Smooth muscle cell (in vitro differentiated cells): ENCODE data around the gene HIP1. TPM values are rescaled to one million over a fixed set of nuclear protein-coding genes. Genes with fewer than 3 reads are reported as not detected.

Experiments used
- DNase-seq: peaks from one replicate; lab custom pipeline; 2025; ENCODE audit not compliant: unreplicated experiment; lab: John Stamatoyannopoulos, UW
- H2AFZ ChIP-seq: fragments of 200-600 bp; sonication (generic); 2 replicates; pipeline ENCODE4 v1.6.0; 2016; ENCODE audit warnings: antibody characterized with exemption, low read depth, mild to moderate bottlenecking
- H3F3A ChIP-seq: fragments of 200-600 bp; sonication (generic); 2 replicates; pipeline ENCODE4 v1.6.0; 2017; ENCODE audit warnings: antibody characterized with exemption, low read depth
- H3K27ac ChIP-seq: fragments of 200-600 bp; sonication (generic); 2 replicates; pipeline ENCODE4 v1.5.1; 2016; ENCODE audit warnings: low read depth, mild to moderate bottlenecking
- H3K27me3 ChIP-seq: fragments of 200-600 bp; sonication (generic); 2 replicates; pipeline ENCODE4 v1.6.1; 2016; ENCODE audit warnings: low read depth, mild to moderate bottlenecking
- H3K36me3 ChIP-seq: fragments of 200-600 bp; sonication (generic); 2 replicates; pipeline ENCODE4 v1.5.1; 2016; ENCODE audit warnings: low read depth
- H3K4me1 ChIP-seq: fragments of 200-600 bp; sonication (generic); 2 replicates; pipeline ENCODE4 v1.5.1; 2016; ENCODE audit warnings: low read depth
- H3K4me2 ChIP-seq: fragments of 200-600 bp; sonication (generic); 2 replicates; pipeline ENCODE4 v1.6.0; 2016; ENCODE audit warnings: mild to moderate bottlenecking
- H3K4me3 ChIP-seq: fragments of 200-600 bp; sonication (generic); 2 replicates; pipeline ENCODE4 v1.5.1; 2016; ENCODE audit warnings: mild to moderate bottlenecking
- H3K79me2 ChIP-seq: fragments of 200-600 bp; sonication (generic); 2 replicates; pipeline ENCODE4 v1.6.0; 2016; ENCODE audit warnings: low read depth, mild to moderate bottlenecking
- H3K9ac ChIP-seq: fragments of 200-600 bp; sonication (generic); 2 replicates; pipeline ENCODE4 v1.6.0; 2016; ENCODE audit warnings: low read depth
- H3K9me3 ChIP-seq: fragments of 200-600 bp; sonication (generic); replicated peaks from 2 replicates; pipeline ENCODE4 v1.5.1; 2016; ENCODE audit warnings: low read depth
- H4K20me1 ChIP-seq: fragments of 200-600 bp; sonication (generic); 2 replicates; pipeline ENCODE4 v1.6.0; 2016; ENCODE audit warnings: low read depth
- WGBS: methylation state at CpG from one replicate; pipeline ENCODE4 v1.1.7; 2016; ENCODE audit warnings: low lambda C conversion rate; 5-methylcytosine and 5-hydroxymethylcytosine counted together
- polyA plus RNA-seq: library from polyadenylated mRNA; unstranded; fragments of >200 nt; fragmentation: Nextera tagmentation; extraction: Ambion mirVana; gene quantifications from 2 replicates; pipeline ENCODE4 v1.2.1, GENCODE V29; 2016
- total RNA-seq: library from RNA; depleted of rRNA; stranded (reverse); fragments of >200 nt; gene quantifications from 2 replicates; pipeline ENCODE4 v1.2.3, GENCODE V29; 2014
- TF ChIP-seq, protein P1 (sequence below): fragments of 200-600 bp; sonication (generic); IDR thresholded peaks from 2 replicates; pipeline ENCODE4 v1.5.1; 2017; ENCODE audit warnings: borderline replicate concordance, mild to moderate bottlenecking, antibody characterized with exemption; ENCODE audit not compliant: insufficient read depth, poor library complexity, severe bottlenecking

The HIP1 gene
- total and polyA plus RNA-seq, 2 experiments from 2014 or later = 4.7 to 8.4 TPM

DNA sequence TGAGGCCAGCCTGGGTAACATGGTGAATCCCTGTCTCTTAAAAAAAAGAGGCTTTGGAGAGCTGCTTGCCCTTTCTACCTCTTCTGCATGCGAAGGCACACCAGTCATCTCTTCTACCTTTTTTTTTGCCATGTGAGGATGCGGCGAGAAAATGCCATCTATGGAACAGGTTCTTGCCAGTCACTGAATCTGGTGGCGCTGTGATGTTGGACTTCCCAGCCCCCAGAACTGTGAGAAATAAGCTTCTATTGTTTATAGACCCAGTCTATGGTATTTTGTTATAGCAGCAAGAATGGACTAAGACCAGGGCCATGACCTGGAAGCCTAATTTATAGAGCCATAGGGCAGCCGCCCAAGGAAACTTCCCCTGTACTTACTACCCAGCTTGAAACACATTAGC lies 112.9 kb downstream of the HIP1 start:
- Histone ChIP-seq H3K9ac (no peak overlapping the region), H3K9me3 (no peaks in the 10 kb centered on the region), H3K79me2 (no peaks in the 10 kb centered on the region), H3K27me3 (no peaks in the 10 kb centered on the region), H3F3A (no peaks in the 10 kb centered on the region), H4K20me1 (no peaks in the 10 kb centered on the region), H3K4me3 (no peak overlapping the region), H3K36me3 (no peaks in the 10 kb centered on the region), H3K27ac (no peak overlapping the region), H3K4me1 (no peaks in the 10 kb centered on the region), H2AFZ (no peak overlapping the region), H3K4me2 (no peak overlapping the region)
- DNase-seq = no peak
- 99% methylated on average over 5 of the region's 5 CpGs for WGBS
- TF ChIP-seq, protein P1, sequence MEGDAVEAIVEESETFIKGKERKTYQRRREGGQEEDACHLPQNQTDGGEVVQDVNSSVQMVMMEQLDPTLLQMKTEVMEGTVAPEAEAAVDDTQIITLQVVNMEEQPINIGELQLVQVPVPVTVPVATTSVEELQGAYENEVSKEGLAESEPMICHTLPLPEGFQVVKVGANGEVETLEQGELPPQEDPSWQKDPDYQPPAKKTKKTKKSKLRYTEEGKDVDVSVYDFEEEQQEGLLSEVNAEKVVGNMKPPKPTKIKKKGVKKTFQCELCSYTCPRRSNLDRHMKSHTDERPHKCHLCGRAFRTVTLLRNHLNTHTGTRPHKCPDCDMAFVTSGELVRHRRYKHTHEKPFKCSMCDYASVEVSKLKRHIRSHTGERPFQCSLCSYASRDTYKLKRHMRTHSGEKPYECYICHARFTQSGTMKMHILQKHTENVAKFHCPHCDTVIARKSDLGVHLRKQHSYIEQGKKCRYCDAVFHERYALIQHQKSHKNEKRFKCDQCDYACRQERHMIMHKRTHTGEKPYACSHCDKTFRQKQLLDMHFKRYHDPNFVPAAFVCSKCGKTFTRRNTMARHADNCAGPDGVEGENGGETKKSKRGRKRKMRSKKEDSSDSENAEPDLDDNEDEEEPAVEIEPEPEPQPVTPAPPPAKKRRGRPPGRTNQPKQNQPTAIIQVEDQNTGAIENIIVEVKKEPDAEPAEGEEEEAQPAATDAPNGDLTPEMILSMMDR = no peak

GRCh38 chr7:75624134-75624832 lies 114.5 kb downstream of the HIP1 start:
- Histone ChIP-seq H3K9me3 (no peaks in the 10 kb centered on the region), H3K79me2 (no peaks in the 10 kb centered on the region), H4K20me1 (no peaks in the 10 kb centered on the region), H3K36me3 (no peaks in the 10 kb centered on the region), H3K27ac (peak overlapping the region; percentile 78), H3K4me2 (no peak overlapping the region), H3K27me3 (no peaks in the 10 kb centered on the region), H3F3A (no peaks in the 10 kb centered on the region), H3K9ac (peak overlapping the region; percentile 26), H2AFZ (no peak overlapping the region), H3K4me3 (no peak overlapping the region), H3K4me1 (no peaks in the 10 kb centered on the region)
- WGBS = 39% methylated on average over 13 of the region's 13 CpGs
- TF ChIP-seq, protein P1 = no peak
- DNase-seq = peak; percentile 3

- DNase-seq = no peak
- Histone ChIP-seq H2AFZ (no peak overlapping the region), H3F3A (no peaks in the 10 kb centered on the region), H3K9ac (no peak overlapping the region), H3K4me1 (no peaks in the 10 kb centered on the region), H3K27me3 (no peaks in the 10 kb centered on the region), H3K36me3 (no peaks in the 10 kb centered on the region), H3K27ac (peak overlapping the region; percentile 78), H3K4me2 (no peak overlapping the region), H4K20me1 (no peaks in the 10 kb centered on the region), H3K4me3 (no peak overlapping the region), H3K79me2 (no peaks in the 10 kb centered on the region), H3K9me3 (no peaks in the 10 kb centered on the region)
- TF ChIP-seq, protein P1 = no peak
- WGBS = 80% methylated on average over 16 of the region's 16 CpGs
Observed at GRCh38 chr7:75623390-75624133, 115.2 kb downstream of the HIP1 start.
